Daoy (cell line): ENCODE measurements around the gene DOCK4. TPM values are rescaled to one million over a fixed set of nuclear protein-coding genes. Genes with fewer than 3 reads are reported as not detected.

Experiments
- DNase-seq: peaks from one replicate; pipeline ENCODE4 v3.0.0-alpha.2; 2015; ENCODE audit warnings: low read depth
- total RNA-seq: library from RNA; depleted of rRNA; stranded (reverse); fragments of >200 nt; shearing (Covaris generic); gene quantifications from 2 replicates; pipeline ENCODE4 v1.2.3, GENCODE V29; 2014; rRNA removed

The DOCK4 gene
- total RNA-seq, 1 experiment from 2014 or later = 17.2 TPM

DNA sequence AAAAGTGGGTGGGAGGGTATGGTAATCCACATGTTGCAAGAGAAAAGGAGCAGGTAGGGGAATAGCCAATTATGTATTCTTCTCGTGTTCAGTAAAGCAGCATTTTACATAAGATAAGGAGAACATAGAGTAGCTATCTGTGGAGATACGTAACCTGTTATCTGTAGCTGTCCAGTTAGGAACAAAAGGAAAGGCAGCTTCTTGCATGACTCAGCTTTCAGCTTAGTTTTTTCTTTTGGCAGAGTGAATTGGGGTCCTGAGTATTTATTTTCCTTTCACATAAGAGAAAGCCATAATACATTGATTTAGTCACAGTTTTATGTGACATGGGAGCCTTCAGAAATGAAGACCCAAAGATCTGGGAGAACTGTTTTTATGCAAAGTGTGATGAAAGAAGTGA is 527.2 kb downstream of the DOCK4 start:
- DNase-seq = no peak

DNA sequence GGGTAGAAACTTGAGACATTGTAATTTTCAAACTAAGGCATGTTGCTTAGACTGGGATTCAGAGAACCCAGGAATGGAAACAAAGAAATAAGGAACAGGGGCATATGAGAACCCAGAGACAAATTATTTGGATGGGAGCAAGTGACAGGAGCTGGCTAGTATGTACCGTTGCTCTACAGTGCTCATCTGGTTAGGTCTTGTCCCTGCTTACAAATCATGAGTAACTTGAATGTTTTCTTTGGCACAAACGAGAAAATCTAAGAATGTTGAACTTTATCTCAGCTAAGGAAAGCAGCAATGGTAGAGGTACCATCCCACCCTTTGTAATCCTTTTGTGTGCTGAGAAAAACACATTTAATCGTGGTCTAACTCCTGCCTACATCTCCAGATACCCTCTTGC is 527.9 kb downstream of the DOCK4 start:
- DNase-seq = no peak

DNA sequence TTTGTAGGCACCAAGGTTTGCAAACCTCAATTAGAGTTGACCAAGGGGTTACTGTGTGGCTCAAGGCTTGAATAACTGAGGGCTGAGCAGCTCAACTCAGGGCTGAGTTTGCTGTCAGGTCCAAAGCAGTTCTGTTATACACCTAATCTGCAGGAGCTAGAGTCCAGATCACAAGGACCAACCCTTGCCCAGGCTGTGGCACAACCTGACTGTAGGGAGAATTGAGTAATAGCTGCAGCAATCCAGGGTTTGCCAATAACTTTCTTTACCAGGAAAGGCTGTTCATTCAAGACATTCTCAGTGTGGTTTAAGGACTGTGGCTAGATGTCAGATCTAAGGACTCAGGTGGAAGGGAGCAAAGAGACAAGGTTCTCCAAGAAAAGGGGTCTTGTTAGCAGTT is 528.4 kb downstream of the DOCK4 start:
- no peak for DNase-seq

DNA sequence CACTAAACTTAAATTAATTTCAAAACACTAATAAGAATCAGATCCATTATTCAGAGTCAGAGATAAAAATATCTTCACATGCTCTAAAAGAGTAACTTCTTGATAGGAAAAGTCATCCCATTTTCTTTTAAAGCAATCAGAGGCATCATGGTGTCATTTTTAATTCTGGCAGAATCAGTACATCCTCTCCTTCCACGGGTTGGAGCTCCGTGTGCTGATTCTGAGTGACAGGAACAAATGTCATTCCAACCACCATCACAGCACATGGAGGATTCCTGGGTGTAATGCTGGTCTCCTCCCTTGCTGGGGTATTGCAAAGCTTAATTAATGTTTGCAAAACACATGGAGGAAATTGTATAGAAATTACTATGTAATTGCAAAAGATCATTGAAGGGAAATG is 529.4 kb downstream of the DOCK4 start:
- DNase-seq = no peak

Other genes starting within 250 kb of the DOCK4 start
- 40.4 and 52.1 TPM in 2 replicates for gene ZNF277, start 296 bp upstream of the DOCK4 start, total RNA-seq
- 200 and 238 TPM in 2 replicates for gene IFRD1, start 244.1 kb upstream of the DOCK4 start, total RNA-seq